ENCODE measurements around the gene NYAP2. TPM values are rescaled to one million over a fixed set of nuclear protein-coding genes. Genes with fewer than 3 reads are reported as not detected.

The NYAP2 gene
- polyA plus RNA-seq, 1 experiment = not detected

- no peaks in the 10 kb centered on the region for H3K9me3 ChIP-seq (ENCODE audit: control insufficient read depth, insufficient read depth, low read length)
- H3K27ac ChIP-seq (ENCODE audit: low read depth, low read length) = no peak overlapping the region
- TF ChIP-seq CTCF (IDR thresholded peaks at IDR 0.05; ENCODE audit: low read depth, low read length) = no peak
- ChIA-PET CTCF (no interaction called here), POLR2A (no interaction called here)
- H3K4me3 ChIP-seq (ENCODE audit: low read depth, low read length) = no peak overlapping the region
- DNase-seq (ENCODE audit: low read depth, low spot score) = no peak
- H3K27me3 ChIP-seq (ENCODE audit: control insufficient read depth, insufficient read depth, low read length) = no peaks in the 10 kb centered on the region
Observed at GRCh38 chr2:225495706-225496105, 96.2 kb downstream of the NYAP2 start.

GRCh38 chr2:225496568-225496967 lies 97.1 kb downstream of the NYAP2 start:
- DNase-seq (ENCODE audit: low read depth, low spot score) = no peak
- ChIA-PET POLR2A (no interaction called here), CTCF (no interaction called here)
- no peak overlapping the region for H3K4me3 ChIP-seq (ENCODE audit: low read depth, low read length)
- TF ChIP-seq CTCF (IDR thresholded peaks at IDR 0.05; ENCODE audit: low read depth, low read length) = no peak
- H3K27me3 ChIP-seq (ENCODE audit: control insufficient read depth, insufficient read depth, low read length) = no peaks in the 10 kb centered on the region
- no peak overlapping the region for H3K27ac ChIP-seq (ENCODE audit: low read depth, low read length)
- no peaks in the 10 kb centered on the region for H3K9me3 ChIP-seq (ENCODE audit: control insufficient read depth, insufficient read depth, low read length)

GRCh38 chr2:225497166-225497565 lies 97.7 kb downstream of the NYAP2 start:
- TF ChIP-seq CTCF (IDR thresholded peaks at IDR 0.05; ENCODE audit: low read depth, low read length) = no peak
- Histone ChIP-seq H3K9me3 (ENCODE audit: control insufficient read depth, insufficient read depth, low read length) (no peaks in the 10 kb centered on the region), H3K27me3 (ENCODE audit: control insufficient read depth, insufficient read depth, low read length) (no peaks in the 10 kb centered on the region), H3K27ac (ENCODE audit: low read depth, low read length) (no peak overlapping the region), H3K4me3 (ENCODE audit: low read depth, low read length) (no peak overlapping the region)
- ChIA-PET CTCF (no interaction called here), POLR2A (no interaction called here)
- no peak for DNase-seq (ENCODE audit: low read depth, low spot score)

- no peak for TF ChIP-seq CTCF (IDR thresholded peaks at IDR 0.05; ENCODE audit: low read depth, low read length)
- Histone ChIP-seq H3K4me3 (ENCODE audit: low read depth, low read length) (no peak overlapping the region), H3K27ac (ENCODE audit: low read depth, low read length) (no peak overlapping the region), H3K27me3 (ENCODE audit: control insufficient read depth, insufficient read depth, low read length) (no peaks in the 10 kb centered on the region), H3K9me3 (ENCODE audit: control insufficient read depth, insufficient read depth, low read length) (no peaks in the 10 kb centered on the region)
- ChIA-PET CTCF (no interaction called here), POLR2A (no interaction called here)
- no peak for DNase-seq (ENCODE audit: low read depth, low spot score)
Observed at GRCh38 chr2:225501022-225501421, 101.5 kb downstream of the NYAP2 start.

- no peak for TF ChIP-seq CTCF (IDR thresholded peaks at IDR 0.05; ENCODE audit: low read depth, low read length)
- H3K4me3 ChIP-seq (ENCODE audit: low read depth, low read length) = no peak overlapping the region
- H3K9me3 ChIP-seq (ENCODE audit: control insufficient read depth, insufficient read depth, low read length) = no peaks in the 10 kb centered on the region
- POLR2A ChIA-PET = no interaction called here
- no peaks in the 10 kb centered on the region for H3K27me3 ChIP-seq (ENCODE audit: control insufficient read depth, insufficient read depth, low read length)
- CTCF ChIA-PET = no interaction called here
- no peak for DNase-seq (ENCODE audit: low read depth, low spot score)
- no peak overlapping the region for H3K27ac ChIP-seq (ENCODE audit: low read depth, low read length)
Observed at GRCh38 chr2:225502971-225503370, 103.5 kb downstream of the NYAP2 start.

All from AG04450 (cell line).